Measurements from ENCODE around the gene IFITM1. TPM values are rescaled to one million over a fixed set of nuclear protein-coding genes. Genes with fewer than 3 reads are reported as not detected.

IFITM1 gene
- total RNA-seq (2012; rRNA removed) (14.4 and 24.2 TPM in 2 replicates), polyA plus RNA-seq (2012; rRNA removed) (67.5 and 68.9 TPM in 2 replicates), Bru-seq, nascent RNA (percentile 72 among the genes with signal in this experiment), BruChase-seq, experiment 1, labeled RNA remaining after a 6-hour chase (percentile 71 among the genes with signal in this experiment), BruChase-seq, experiment 2, labeled RNA remaining after a 2-hour chase (percentile 68 among the genes with signal in this experiment)
- polyA plus RNA-seq (2012; cell fraction: cytosol; rRNA removed): 54.7 and 163 TPM in 2 replicates
- polyA plus RNA-seq (2012; cell fraction: nucleus; rRNA removed; ENCODE audit: low replicate concordance): 25.1 and 28.0 TPM in 2 replicates
- long read RNA-seq, transcript IFITM1-202 (2 exons, 855 nt): major isoform, 69 of 87 reads
- long read RNA-seq, partial matches to known transcripts: 0 of 87 reads
- long read RNA-seq, other reads (novel, unspliced or antisense): 18 of 87 reads

DNA sequence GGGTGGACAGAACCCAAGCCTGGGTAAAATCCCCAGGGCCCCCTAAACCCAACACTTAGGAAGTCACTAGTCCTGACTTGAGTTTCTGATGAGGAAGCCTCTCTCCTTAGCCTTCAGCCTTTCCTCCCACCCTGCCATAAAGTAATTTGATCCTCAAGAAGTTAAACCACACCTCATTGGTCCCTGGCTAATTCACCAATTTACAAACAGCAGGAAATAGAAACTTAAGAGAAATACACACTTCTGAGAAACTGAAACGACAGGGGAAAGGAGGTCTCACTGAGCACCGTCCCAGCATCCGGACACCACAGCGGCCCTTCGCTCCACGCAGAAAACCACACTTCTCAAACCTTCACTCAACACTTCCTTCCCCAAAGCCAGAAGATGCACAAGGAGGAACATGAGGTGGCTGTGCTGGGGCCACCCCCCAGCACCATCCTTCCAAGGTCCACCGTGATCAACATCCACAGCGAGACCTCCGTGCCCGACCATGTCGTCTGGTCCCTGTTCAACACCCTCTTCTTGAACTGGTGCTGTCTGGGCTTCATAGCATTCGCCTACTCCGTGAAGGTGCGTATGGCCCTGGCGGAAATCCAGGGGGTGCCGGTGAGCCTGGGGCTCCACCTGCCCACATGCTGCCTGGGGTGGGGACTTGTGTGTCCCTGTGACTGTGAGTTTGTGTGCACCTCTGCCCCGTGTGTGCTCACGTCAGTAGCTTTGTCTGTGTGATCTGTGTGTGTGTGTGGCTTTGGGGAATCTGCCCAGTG, at the start of gene IFITM1:
Gene IFITM1 (plus strand): TSS at position 254 of the 767 bp plus-strand sequence. CDS start 131 bp downstream, at position 385.
- peak within 1 kb of the TSS; percentile 45 to 87 for H4K8ac ChIP-seq (ENCODE audit: low read depth in 2 of 2, low read length in 2 of 2)
- H3K56ac ChIP-seq (ENCODE audit: extremely low read depth, insufficient read depth, low read length): peak within 1 kb of the TSS; percentile 88
- ChIA-PET CTCF (no interaction called here), POLR2A (ENCODE audit: unreplicated experiment) (no interaction called here)
- H2BK15ac ChIP-seq (ENCODE audit: low read depth, low read length): peak within 1 kb of the TSS; percentile 49; the same call in 2 of the 3 replicates
- H3K27ac ChIP-seq (ENCODE audit: insufficient read depth, low read length): peak within 1 kb of the TSS; percentile 85
- peak within 1 kb of the TSS; percentile 67 for H3K9ac ChIP-seq (ENCODE audit: low read depth, low read length)
- H4K20me1 ChIP-seq (ENCODE audit: insufficient read depth, low read length): peaks cover 3% of the 10 kb centered on the region; the same call in 1 of the 2 replicates
- peak within 1 kb of the TSS; percentile 57 for H4K5ac ChIP-seq (ENCODE audit: low read depth, low read length)
- peak within 1 kb of the TSS; percentile 95 for H2AFZ ChIP-seq (replicated peaks; ENCODE audit: low read length, poor library complexity)
- H3K14ac ChIP-seq (replicated peaks; ENCODE audit: low read depth, low read length): peak within 1 kb of the TSS; percentile 87
- dilution Hi-C loops (cut with HindIII; ENCODE audit: low sequenced_read_pairs, unreplicated experiment) (no loop called here), in situ Hi-C loops (cut with MboI; ENCODE audit: low sequenced_read_pairs) (no loop called here), intact Hi-C loops (cut with micrococcal nuclease) (loop anchor here (2.0 kb wide), 1 partner anchor 43 kb away; no protein-coding TSS in a partner anchor)
- H2AK9ac ChIP-seq (replicated peaks; ENCODE audit: low read depth, low read length, poor library complexity): peak within 1 kb of the TSS; percentile 99
- peak within 1 kb of the TSS; percentile 71 for H2BK120ac ChIP-seq (ENCODE audit: low read depth, low read length)
- peak; percentile 84 for DNase-seq
- H3K9me1 ChIP-seq (ENCODE audit: insufficient read depth, low read length): 0 out of 2 replicates have a peak, but pooled peaks cover 5% of the 10 kb centered on the region
- no peaks in the 10 kb centered on the region for H3K27me3 ChIP-seq (ENCODE audit: control insufficient read depth, insufficient read depth, low read length)
- TSS peak; percentile 94 for BruUV-seq (replicated peaks)
- H3K4me1 ChIP-seq (ENCODE audit: control insufficient read depth, insufficient read depth, low read length): peaks cover 23% of the 10 kb centered on the region
- H3K9me3 ChIP-seq (ENCODE audit: control insufficient read depth, insufficient read depth, low read length): no peaks in the 10 kb centered on the region
- 37% methylated on average over 3 of the region's 18 CpGs; no CpG with 5 or more reads in 1 of the 2 experiments for WGBS, 2 experiments (ENCODE audit: extremely low coverage in 2 of 2, insufficient read length in 1 of 2)
- H3K4me3 ChIP-seq (ENCODE audit: insufficient read depth, low read depth, low read length): peak within 1 kb of the TSS; percentile 44
- TF ChIP-seq ELK1 (IDR thresholded peaks at IDR 0.05; ENCODE audit: borderline replicate concordance, low read depth, low read length) (no peak), RCOR1 (IDR thresholded peaks at IDR 0.05; ENCODE audit: insufficient replicate concordance, low read length) (no peak)
- H2BK5ac ChIP-seq (ENCODE audit: low read depth, low read length, poor library complexity, severe bottlenecking): peak within 1 kb of the TSS; percentile 87
- H3K23ac ChIP-seq (ENCODE audit: low read depth, low read length): peak within 1 kb of the TSS; percentile 90
- H4K91ac ChIP-seq (ENCODE audit: insufficient read depth, low read depth, low read length): peak within 1 kb of the TSS; percentile 88
- H3K79me1 ChIP-seq (ENCODE audit: low read depth in 1 of 2, low read length in 2 of 2): peaks cover 5 to 37% of the 10 kb centered on the region in 2 experiments; a peak in 3 of 4 replicates
- peak within 1 kb of the TSS; percentile 62 for H3K4me2 ChIP-seq (ENCODE audit: low read depth, low read length)
- H3K36me3 ChIP-seq (ENCODE audit: control insufficient read depth, insufficient read depth, low read length): peaks cover 5% of the 10 kb centered on the region; the same call in 1 of the 2 replicates
- H3K4ac ChIP-seq (ENCODE audit: low read depth, low read length): peak within 1 kb of the TSS; percentile 88
- H2BK20ac ChIP-seq (ENCODE audit: low read depth, low read length): peak within 1 kb of the TSS; percentile 62; the same call in 1 of the 2 replicates
- H2AK5ac ChIP-seq (ENCODE audit: low read depth, low read length): peak within 1 kb of the TSS; percentile 92
- ATAC-seq (ENCODE audit: low read depth): peak; percentile 36
- H3K18ac ChIP-seq (ENCODE audit: low read depth, low read length): peak within 1 kb of the TSS; percentile 52

Measured in IMR-90 (cell line).